Measurements from ENCODE around the gene FUT6. TPM values are rescaled to one million over a fixed set of nuclear protein-coding genes. Genes with fewer than 3 reads are reported as not detected.
A peak's percentile ranks its signal among the peaks of the same experiment; 100 is the strongest.

FUT6 gene
- total RNA-seq, 4 donors from 2014 or later, result 3.0 TPM; not detected in 3

GRCh38 chr19:5870986-5871394 is 31.5 kb upstream of the FUT6 start:
- no peaks in the 10 kb centered on the region for H3K36me3 ChIP-seq
- no peaks in the 10 kb centered on the region for H3K27me3 ChIP-seq
- H3K27ac ChIP-seq, result no peak overlapping the region
- 76 to 84% methylated on average over 9 to 10 of the region's 12 CpGs for WGBS, 2 donors (ENCODE audit: low coverage in 1 of 2)
- ATAC-seq, result no peak
- TF ChIP-seq POLR2A (IDR thresholded peaks at IDR 0.05) (no peak), CTCF (IDR thresholded peaks at IDR 0.05) (no peak), EP300 (IDR thresholded peaks at IDR 0.05) (no peak), POLR2AphosphoS5 (IDR thresholded peaks at IDR 0.05) (peak; percentile 48)
- no peaks in the 10 kb centered on the region for H3K4me1 ChIP-seq
- no peaks in the 10 kb centered on the region for H3K9me3 ChIP-seq
- no peak overlapping the region for H3K4me3 ChIP-seq

GRCh38 chr19:5867201-5868136 is 28.0 kb upstream of the FUT6 start:
- 73 to 76% methylated on average over 3 to 4 of the region's 31 CpGs for WGBS, 2 donors (ENCODE audit: low coverage in 1 of 2)
- no peaks in the 10 kb centered on the region for H3K36me3 ChIP-seq

GRCh38 chr19:5865772-5866171 is 26.3 kb upstream of the FUT6 start:
- no peaks in the 10 kb centered on the region for H3K9me3 ChIP-seq
- 86% methylated on average over 6 of the region's 11 CpGs; no CpG with 5 or more reads in 1 of the 2 donors for WGBS, 2 donors (ENCODE audit: low coverage in 1 of 2)

More at GRCh38 chr19:5867201-5868136, 28.0 kb upstream of the FUT6 start:
- no peak overlapping the region for H3K4me3 ChIP-seq
- H3K27me3 ChIP-seq, result peaks cover 11% of the 10 kb centered on the region
- TF ChIP-seq EP300 (IDR thresholded peaks at IDR 0.05) (no peak), POLR2A (IDR thresholded peaks at IDR 0.05) (no peak), POLR2AphosphoS5 (IDR thresholded peaks at IDR 0.05) (no peak), CTCF (IDR thresholded peaks at IDR 0.05) (no peak)
- no peak for ATAC-seq
- no peaks in the 10 kb centered on the region for H3K4me1 ChIP-seq
- no peaks in the 10 kb centered on the region for H3K9me3 ChIP-seq
- H3K27ac ChIP-seq, result no peak overlapping the region

GRCh38 chr19:5864725-5865486 is 25.4 kb upstream of the FUT6 start:
- Histone ChIP-seq H3K36me3 (no peaks in the 10 kb centered on the region), H3K27ac (no peak overlapping the region), H3K4me1 (no peaks in the 10 kb centered on the region), H3K9me3 (no peaks in the 10 kb centered on the region), H3K27me3 (peaks cover 11% of the 10 kb centered on the region), H3K4me3 (no peak overlapping the region)
- TF ChIP-seq CTCF (IDR thresholded peaks at IDR 0.05) (no peak), POLR2AphosphoS5 (IDR thresholded peaks at IDR 0.05) (no peak), POLR2A (IDR thresholded peaks at IDR 0.05) (no peak), EP300 (IDR thresholded peaks at IDR 0.05) (no peak)
- ATAC-seq, result no peak
- WGBS, 2 donors (ENCODE audit: low coverage in 1 of 2), result 72 to 92% methylated on average over 4 to 6 of the region's 14 CpGs

More at GRCh38 chr19:5865772-5866171, 26.3 kb upstream of the FUT6 start:
- Histone ChIP-seq H3K27ac (no peak overlapping the region), H3K27me3 (peaks cover 11% of the 10 kb centered on the region), H3K4me3 (no peak overlapping the region), H3K4me1 (no peaks in the 10 kb centered on the region), H3K36me3 (no peaks in the 10 kb centered on the region)
- no peak for ATAC-seq
- TF ChIP-seq EP300 (IDR thresholded peaks at IDR 0.05), result no peak
- TF ChIP-seq POLR2A (IDR thresholded peaks at IDR 0.05), result no peak
- TF ChIP-seq POLR2AphosphoS5 (IDR thresholded peaks at IDR 0.05), result no peak
- no peak for TF ChIP-seq CTCF (IDR thresholded peaks at IDR 0.05)
